ENCODE measurements around the gene SEC62. TPM values are rescaled to one million over a fixed set of nuclear protein-coding genes. Genes with fewer than 3 reads are reported as not detected.

SEC62 gene
- total and polyA plus RNA-seq, 9 of the 15 experiments (the other 6 are each of a cell fraction or from before 2014, with no cell fraction given), result 34.5 to 152 (median 51.8) TPM

DNA sequence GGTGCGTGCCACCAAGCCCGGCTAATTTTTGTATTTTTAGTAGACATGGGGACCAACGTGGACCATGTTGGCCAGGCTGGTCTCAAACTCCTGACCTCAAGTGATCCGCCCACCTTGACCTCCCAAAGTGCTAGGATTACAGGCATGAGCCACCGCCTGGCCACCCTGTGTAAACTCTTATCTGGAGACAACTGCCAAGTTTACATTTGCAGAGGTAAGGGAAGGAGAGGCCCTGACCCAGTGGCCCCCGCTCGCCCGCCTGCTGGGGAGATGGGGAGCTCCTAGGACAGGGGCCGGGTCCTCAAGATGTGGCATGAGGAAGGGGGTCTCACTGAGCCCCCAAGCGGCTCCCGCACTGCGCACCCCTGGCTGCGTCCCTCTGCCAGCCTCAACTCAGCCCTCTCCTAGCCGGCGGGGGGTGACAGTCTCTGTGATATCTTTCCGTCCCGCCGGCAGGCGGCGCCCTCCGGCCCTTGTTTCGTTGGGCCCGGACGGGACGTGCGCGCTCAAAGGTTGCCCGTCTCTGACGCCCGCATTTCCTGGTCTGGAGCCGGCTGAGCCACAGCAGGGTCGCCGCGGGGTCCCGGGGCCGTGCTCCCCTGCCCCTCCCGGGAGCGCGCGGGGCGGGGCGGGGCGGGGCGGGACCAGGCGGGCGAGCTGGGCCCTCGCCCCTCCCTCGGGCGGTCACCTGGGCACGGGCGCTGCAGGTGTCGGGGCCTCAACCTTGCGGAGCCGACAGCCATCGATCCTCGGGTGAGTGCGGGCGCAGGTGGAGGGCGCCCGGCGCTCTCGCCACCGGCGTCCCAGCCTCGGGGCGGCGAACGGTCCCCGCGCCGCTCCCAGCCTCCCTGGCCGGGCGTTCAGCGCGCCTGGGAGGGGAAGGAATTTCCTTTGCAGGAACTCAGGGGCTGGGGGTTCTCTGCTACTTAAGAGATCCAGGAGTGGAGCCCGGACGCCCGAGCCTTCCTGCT is 71.1 kb downstream of the SEC62 start, which contains the start of gene GPR160 (continued):
- TF ChIP-seq, protein P1, sequence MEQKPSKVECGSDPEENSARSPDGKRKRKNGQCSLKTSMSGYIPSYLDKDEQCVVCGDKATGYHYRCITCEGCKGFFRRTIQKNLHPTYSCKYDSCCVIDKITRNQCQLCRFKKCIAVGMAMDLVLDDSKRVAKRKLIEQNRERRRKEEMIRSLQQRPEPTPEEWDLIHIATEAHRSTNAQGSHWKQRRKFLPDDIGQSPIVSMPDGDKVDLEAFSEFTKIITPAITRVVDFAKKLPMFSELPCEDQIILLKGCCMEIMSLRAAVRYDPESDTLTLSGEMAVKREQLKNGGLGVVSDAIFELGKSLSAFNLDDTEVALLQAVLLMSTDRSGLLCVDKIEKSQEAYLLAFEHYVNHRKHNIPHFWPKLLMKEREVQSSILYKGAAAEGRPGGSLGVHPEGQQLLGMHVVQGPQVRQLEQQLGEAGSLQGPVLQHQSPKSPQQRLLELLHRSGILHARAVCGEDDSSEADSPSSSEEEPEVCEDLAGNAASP (IDR thresholded peaks at IDR 0.05), result no peak
- peak; percentile 52 for TF ChIP-seq RB1 (IDR thresholded peaks at IDR 0.05; ENCODE audit: low read depth)
- no peak for TF ChIP-seq PYGO2 (tag; IDR thresholded peaks at IDR 0.05)
- TF ChIP-seq ESRRA (IDR thresholded peaks at IDR 0.05; ENCODE audit: borderline replicate concordance, low read depth), result 0 out of 2 replicates have a peak, but pooled peaks have one; percentile 32
- TF ChIP-seq ZNF57 (CRISPR knock-in tag; IDR thresholded peaks at IDR 0.05), result no peak
- TF ChIP-seq LCOR (CRISPR knock-in tag; IDR thresholded peaks at IDR 0.05), result peak; percentile 64; the same call in 1 of the 2 replicates
- TF ChIP-seq, protein P2, sequence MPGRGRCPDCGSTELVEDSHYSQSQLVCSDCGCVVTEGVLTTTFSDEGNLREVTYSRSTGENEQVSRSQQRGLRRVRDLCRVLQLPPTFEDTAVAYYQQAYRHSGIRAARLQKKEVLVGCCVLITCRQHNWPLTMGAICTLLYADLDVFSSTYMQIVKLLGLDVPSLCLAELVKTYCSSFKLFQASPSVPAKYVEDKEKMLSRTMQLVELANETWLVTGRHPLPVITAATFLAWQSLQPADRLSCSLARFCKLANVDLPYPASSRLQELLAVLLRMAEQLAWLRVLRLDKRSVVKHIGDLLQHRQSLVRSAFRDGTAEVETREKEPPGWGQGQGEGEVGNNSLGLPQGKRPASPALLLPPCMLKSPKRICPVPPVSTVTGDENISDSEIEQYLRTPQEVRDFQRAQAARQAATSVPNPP (IDR thresholded peaks at IDR 0.05; ENCODE audit: borderline replicate concordance, insufficient read depth, insufficient read length), result no peak
- TF ChIP-seq, protein P3, sequence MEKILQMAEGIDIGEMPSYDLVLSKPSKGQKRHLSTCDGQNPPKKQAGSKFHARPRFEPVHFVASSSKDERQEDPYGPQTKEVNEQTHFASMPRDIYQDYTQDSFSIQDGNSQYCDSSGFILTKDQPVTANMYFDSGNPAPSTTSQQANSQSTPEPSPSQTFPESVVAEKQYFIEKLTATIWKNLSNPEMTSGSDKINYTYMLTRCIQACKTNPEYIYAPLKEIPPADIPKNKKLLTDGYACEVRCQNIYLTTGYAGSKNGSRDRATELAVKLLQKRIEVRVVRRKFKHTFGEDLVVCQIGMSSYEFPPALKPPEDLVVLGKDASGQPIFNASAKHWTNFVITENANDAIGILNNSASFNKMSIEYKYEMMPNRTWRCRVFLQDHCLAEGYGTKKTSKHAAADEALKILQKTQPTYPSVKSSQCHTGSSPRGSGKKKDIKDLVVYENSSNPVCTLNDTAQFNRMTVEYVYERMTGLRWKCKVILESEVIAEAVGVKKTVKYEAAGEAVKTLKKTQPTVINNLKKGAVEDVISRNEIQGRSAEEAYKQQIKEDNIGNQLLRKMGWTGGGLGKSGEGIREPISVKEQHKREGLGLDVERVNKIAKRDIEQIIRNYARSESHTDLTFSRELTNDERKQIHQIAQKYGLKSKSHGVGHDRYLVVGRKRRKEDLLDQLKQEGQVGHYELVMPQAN (IDR thresholded peaks at IDR 0.05; ENCODE audit: borderline replicate concordance), result no peak
- TF ChIP-seq BACH1 (tag; IDR thresholded peaks at IDR 0.05), result no peak
- TF ChIP-seq SLC30A9 (CRISPR knock-in tag; IDR thresholded peaks at IDR 0.05), result no peak
- TF ChIP-seq TFAM (CRISPR knock-in tag; conservative IDR thresholded peaks at IDR 0.05), result no peak
- TF ChIP-seq U2AF2 (optimal IDR thresholded peaks at IDR 0.05; ENCODE audit: low read depth, low read length), result no peak
- peak; percentile 47; the same call in 1 of the 2 replicates for TF ChIP-seq TOE1 (IDR thresholded peaks at IDR 0.05; ENCODE audit: borderline replicate concordance)
- no peak for TF ChIP-seq TOE1 (CRISPR knock-in tag; IDR thresholded peaks at IDR 0.05; ENCODE audit: borderline replicate concordance, low read depth)
- TF ChIP-seq, protein P4, sequence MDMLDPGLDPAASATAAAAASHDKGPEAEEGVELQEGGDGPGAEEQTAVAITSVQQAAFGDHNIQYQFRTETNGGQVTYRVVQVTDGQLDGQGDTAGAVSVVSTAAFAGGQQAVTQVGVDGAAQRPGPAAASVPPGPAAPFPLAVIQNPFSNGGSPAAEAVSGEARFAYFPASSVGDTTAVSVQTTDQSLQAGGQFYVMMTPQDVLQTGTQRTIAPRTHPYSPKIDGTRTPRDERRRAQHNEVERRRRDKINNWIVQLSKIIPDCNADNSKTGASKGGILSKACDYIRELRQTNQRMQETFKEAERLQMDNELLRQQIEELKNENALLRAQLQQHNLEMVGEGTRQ (CRISPR knock-in tag; IDR thresholded peaks at IDR 0.05), result no peak
- TF ChIP-seq SREBF2 (CRISPR knock-in tag; IDR thresholded peaks at IDR 0.05), result no peak
- TF ChIP-seq TEAD2 (tag; IDR thresholded peaks at IDR 0.05), result no peak
- TF ChIP-seq MTA2 (IDR thresholded peaks at IDR 0.05; ENCODE audit: low read depth), result no peak
- no peak for TF ChIP-seq ETS2 (tag; IDR thresholded peaks at IDR 0.05; ENCODE audit: borderline replicate concordance, poor library complexity, severe bottlenecking)
